HAP-1 (cell line): ENCODE data around the gene AP3D1.

Experiments used
- DNase-seq, 2 experiments: peaks; one replicate each; pipeline ENCODE4 v3.0.0-alpha.2; 2016 to 2020; ENCODE audit warnings: low spot score in 2 of 2
- H3K27me3 ChIP-seq: fragments of 250-450 bp; sonication (Bioruptor Pico); 2 replicates; pipeline ENCODE4 v1.5.1; 2020; ENCODE audit warnings: low read depth, mild to moderate bottlenecking, moderate library complexity
- H3K36me3 ChIP-seq: fragments of 250-450 bp; sonication (Bioruptor Pico); replicated peaks from 2 replicates; pipeline ENCODE4 v1.5.1; 2020; ENCODE audit warnings: mild to moderate bottlenecking
- H3K4me1 ChIP-seq: fragments of 250-450 bp; sonication (Bioruptor Pico); 2 replicates; pipeline ENCODE4 v1.5.1; 2020; ENCODE audit warnings: mild to moderate bottlenecking
- H3K4me3 ChIP-seq: fragments of 250-450 bp; sonication (Bioruptor Pico); 2 replicates; pipeline ENCODE4 v1.5.1; 2020; ENCODE audit warnings: mild to moderate bottlenecking, moderate library complexity
- H3K9me3 ChIP-seq: fragments of 250-450 bp; sonication (Bioruptor Pico); 2 replicates; pipeline ENCODE4 v1.5.1; 2020; ENCODE audit warnings: mild to moderate bottlenecking, moderate library complexity
- in situ Hi-C: fragments of 300-500 bp; cut with MboI; formaldehyde crosslinking; loops from 3 replicates; pipeline ENCODE4 v1.14.3; 2020; ENCODE audit warnings: low sequenced_read_pairs, inconsistent platforms, mixed read lengths

The AP3D1 gene

DNA sequence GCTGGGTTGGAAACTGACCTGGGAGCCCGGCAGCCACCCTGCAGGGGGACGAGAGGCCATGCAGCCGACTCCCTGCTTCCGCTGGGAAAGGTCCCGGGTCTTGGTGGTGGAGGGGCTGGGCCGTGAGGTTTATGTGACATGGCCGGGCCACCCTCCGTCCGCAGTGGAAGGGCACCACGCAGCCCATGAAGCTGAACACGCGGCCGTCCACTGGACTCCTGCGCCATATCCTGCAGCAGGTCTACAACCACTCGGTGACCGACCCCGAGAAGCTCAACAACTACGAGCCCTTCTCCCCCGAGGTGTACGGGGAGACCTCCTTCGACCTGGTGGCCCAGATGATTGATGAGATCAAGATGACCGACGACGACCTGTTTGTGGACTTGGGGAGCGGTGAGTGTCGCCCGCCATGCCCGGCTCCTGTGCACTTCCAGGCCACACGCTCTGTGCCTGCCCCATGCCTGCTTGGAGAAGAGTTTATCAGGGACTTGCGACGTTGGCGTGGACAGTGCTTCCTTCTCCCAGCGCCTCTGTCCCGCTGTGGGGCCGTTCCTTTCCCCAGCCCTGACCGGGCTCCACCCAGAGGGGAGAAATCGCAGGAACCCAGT lies 39.6 kb upstream of the AP3D1 start:
- Histone ChIP-seq H3K4me3 (no peak overlapping the region), H3K27me3 (no peaks in the 10 kb centered on the region), H3K9me3 (no peaks in the 10 kb centered on the region), H3K36me3 (peaks cover 64% of the 10 kb centered on the region), H3K4me1 (no peaks in the 10 kb centered on the region)
- no peak for DNase-seq
- in situ Hi-C loops: no loop called here

- Histone ChIP-seq H3K27me3 (no peaks in the 10 kb centered on the region), H3K36me3 (peaks cover 60% of the 10 kb centered on the region), H3K9me3 (no peaks in the 10 kb centered on the region), H3K4me1 (no peaks in the 10 kb centered on the region), H3K4me3 (no peak overlapping the region)
- no peak for DNase-seq
- in situ Hi-C loops: no loop called here
Measured at GRCh38 chr19:2189880-2190279, 38.5 kb upstream of the AP3D1 start.

DNA sequence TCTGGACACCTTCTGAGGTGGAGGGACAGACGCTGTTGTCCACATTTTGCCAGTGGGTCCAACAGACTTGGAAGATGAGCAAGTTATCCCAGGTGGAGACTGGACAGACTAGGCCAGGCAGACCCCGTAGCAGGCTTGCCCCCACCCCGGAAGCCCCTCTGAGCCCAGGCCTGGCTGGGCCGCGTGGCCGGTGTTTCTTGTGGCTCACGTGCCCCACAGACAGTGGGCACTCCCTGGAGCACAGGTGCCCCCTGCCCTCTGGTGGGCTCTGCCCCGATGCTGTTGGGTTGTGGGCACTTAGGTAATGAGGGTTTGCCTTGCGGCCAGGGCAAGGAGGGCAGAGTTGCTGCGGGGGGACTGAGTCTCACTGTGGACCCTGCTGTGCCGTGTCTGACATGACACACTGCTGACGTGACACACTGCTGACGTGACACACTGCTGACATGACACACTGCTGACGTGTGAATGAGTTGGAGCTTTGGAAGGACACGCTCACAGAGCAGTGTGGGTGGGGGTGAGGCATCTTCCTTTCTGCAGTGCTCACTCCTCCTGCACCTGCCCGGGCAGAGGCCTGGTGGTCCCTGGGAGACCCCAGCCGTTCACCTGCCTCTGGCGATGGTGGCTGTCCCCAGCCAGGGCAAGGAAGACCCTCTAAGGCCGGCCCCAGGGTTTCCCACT lies 37.5 kb upstream of the AP3D1 start:
- Histone ChIP-seq H3K36me3 (peaks cover 63% of the 10 kb centered on the region), H3K9me3 (no peaks in the 10 kb centered on the region), H3K27me3 (no peaks in the 10 kb centered on the region), H3K4me1 (no peaks in the 10 kb centered on the region), H3K4me3 (no peak overlapping the region)
- DNase-seq: no peak
- in situ Hi-C loops: no loop called here

DNA sequence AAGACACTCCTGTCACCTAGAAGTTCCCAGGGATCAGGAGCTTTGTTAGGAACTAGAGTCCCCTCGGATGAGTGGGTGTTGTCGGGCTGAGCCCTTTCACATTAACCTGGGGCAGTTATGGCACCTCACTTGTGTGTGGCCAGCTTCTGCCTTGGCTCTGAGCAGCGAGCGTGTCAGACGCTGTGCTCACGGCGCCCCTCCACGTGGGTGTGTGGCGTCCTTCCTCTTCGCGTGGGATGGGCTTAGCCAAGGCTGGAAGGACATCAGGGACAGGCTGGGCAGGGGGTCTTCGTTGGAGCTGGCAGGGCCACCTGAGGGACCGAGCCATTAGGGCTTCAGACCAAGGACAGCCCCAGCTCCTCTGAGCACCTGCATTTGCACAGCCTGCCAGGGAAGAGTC lies 35.8 kb upstream of the AP3D1 start:
- DNase-seq: no peak
- Histone ChIP-seq H3K4me1 (no peaks in the 10 kb centered on the region), H3K36me3 (peaks cover 67% of the 10 kb centered on the region), H3K27me3 (no peaks in the 10 kb centered on the region), H3K4me3 (no peak overlapping the region), H3K9me3 (no peaks in the 10 kb centered on the region)
- in situ Hi-C loops: no loop called here

- peaks cover 60% of the 10 kb centered on the region for H3K36me3 ChIP-seq
- no peaks in the 10 kb centered on the region for H3K27me3 ChIP-seq
- H3K9me3 ChIP-seq: no peaks in the 10 kb centered on the region
- no peaks in the 10 kb centered on the region for H3K4me1 ChIP-seq
- no peak for DNase-seq
- H3K4me3 ChIP-seq: no peak overlapping the region
- in situ Hi-C loops: no loop called here
Measured at GRCh38 chr19:2186071-2186846, 34.9 kb upstream of the AP3D1 start.

- Histone ChIP-seq H3K36me3 (peaks cover 59% of the 10 kb centered on the region), H3K4me1 (no peaks in the 10 kb centered on the region), H3K27me3 (no peaks in the 10 kb centered on the region), H3K4me3 (no peak overlapping the region), H3K9me3 (no peaks in the 10 kb centered on the region)
- in situ Hi-C loops: no loop called here
- no peak for DNase-seq
Measured at GRCh38 chr19:2185734-2186070, 34.3 kb upstream of the AP3D1 start.

- no peaks in the 10 kb centered on the region for H3K27me3 ChIP-seq
- in situ Hi-C loops: no loop called here
- no peak overlapping the region for H3K4me3 ChIP-seq
- H3K36me3 ChIP-seq: peaks cover 53% of the 10 kb centered on the region
- DNase-seq: no peak
- no peaks in the 10 kb centered on the region for H3K4me1 ChIP-seq
- no peaks in the 10 kb centered on the region for H3K9me3 ChIP-seq
Measured at GRCh38 chr19:2184422-2184975, 33.1 kb upstream of the AP3D1 start.

GRCh38 chr19:2181633-2181997 lies 30.2 kb upstream of the AP3D1 start:
- Histone ChIP-seq H3K36me3 (peaks cover 36% of the 10 kb centered on the region), H3K4me1 (no peaks in the 10 kb centered on the region), H3K27me3 (no peaks in the 10 kb centered on the region), H3K4me3 (no peak overlapping the region), H3K9me3 (no peaks in the 10 kb centered on the region)
- no peak for DNase-seq
- in situ Hi-C loops: no loop called here

DNA sequence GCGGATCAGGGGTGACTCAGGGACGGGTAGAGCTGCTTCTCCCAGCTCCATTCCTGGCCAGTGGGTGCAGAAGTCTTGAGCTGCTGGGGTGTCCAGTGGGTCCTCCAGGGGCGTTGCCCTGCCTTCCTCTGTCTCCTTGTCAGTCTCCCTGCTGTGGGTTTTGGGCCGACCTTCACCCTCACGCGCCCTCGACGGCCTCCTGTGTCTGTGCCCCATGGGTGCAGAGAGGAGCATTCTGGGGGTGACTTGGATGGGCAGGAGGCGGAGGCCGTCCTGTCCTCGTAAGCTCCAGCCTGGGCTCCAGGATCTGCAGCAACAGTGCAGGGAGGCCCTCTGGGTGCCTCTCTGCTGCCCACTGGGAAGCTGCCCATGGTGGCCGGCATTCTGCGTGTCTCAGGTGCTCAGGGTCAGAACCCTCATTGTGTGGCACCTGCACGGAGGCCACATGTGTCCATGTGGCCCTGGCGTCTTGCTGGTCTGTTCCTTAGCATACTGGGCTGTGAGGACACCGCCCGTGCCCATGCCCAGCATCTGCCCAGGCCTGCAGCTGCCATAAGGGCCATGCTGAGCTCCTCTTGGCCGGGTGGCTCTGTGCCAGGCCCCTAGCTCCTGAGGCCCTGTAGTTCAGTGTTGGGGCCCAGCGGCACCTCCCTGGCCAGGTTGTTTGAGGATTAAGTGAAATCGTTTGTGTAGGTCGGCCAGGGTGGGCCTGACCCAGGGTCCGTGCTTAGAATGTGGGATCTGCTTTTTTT lies 29.7 kb upstream of the AP3D1 start:
- H3K36me3 ChIP-seq: peaks cover 30% of the 10 kb centered on the region
- no peak overlapping the region for H3K4me3 ChIP-seq
- no peaks in the 10 kb centered on the region for H3K4me1 ChIP-seq
- in situ Hi-C loops: no loop called here
- DNase-seq: no peak
- H3K9me3 ChIP-seq: no peaks in the 10 kb centered on the region
- H3K27me3 ChIP-seq: no peaks in the 10 kb centered on the region

- DNase-seq: no peak
- H3K9me3 ChIP-seq: no peaks in the 10 kb centered on the region
- no peak overlapping the region for H3K4me3 ChIP-seq
- in situ Hi-C loops: no loop called here
- no peaks in the 10 kb centered on the region for H3K27me3 ChIP-seq
- no peaks in the 10 kb centered on the region for H3K4me1 ChIP-seq
- peaks cover 29% of the 10 kb centered on the region for H3K36me3 ChIP-seq
Measured at GRCh38 chr19:2180114-2180513, 28.7 kb upstream of the AP3D1 start.

DNA sequence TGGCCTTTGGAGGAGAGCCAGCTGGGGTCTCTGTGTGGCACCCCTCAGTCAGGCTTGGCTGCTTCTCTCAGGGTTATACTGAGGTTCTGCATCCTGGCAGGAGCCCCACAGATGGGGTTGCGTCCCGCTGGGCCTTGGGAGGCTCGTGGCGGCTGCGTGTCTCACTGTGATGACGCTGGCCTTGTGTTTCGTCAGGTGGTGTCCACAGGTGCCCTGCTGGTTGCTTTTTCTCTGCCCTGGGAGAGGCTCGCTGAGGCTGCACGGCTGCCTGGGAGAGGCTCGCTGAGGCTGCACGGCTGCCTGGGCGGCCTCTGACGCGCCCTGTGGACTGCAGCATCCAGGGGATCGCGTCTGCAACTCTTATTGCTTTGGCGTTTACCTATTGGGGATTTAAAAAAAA lies 27.7 kb upstream of the AP3D1 start:
- peaks cover 26% of the 10 kb centered on the region for H3K36me3 ChIP-seq
- no peak for DNase-seq
- H3K4me1 ChIP-seq: no peaks in the 10 kb centered on the region

DNA sequence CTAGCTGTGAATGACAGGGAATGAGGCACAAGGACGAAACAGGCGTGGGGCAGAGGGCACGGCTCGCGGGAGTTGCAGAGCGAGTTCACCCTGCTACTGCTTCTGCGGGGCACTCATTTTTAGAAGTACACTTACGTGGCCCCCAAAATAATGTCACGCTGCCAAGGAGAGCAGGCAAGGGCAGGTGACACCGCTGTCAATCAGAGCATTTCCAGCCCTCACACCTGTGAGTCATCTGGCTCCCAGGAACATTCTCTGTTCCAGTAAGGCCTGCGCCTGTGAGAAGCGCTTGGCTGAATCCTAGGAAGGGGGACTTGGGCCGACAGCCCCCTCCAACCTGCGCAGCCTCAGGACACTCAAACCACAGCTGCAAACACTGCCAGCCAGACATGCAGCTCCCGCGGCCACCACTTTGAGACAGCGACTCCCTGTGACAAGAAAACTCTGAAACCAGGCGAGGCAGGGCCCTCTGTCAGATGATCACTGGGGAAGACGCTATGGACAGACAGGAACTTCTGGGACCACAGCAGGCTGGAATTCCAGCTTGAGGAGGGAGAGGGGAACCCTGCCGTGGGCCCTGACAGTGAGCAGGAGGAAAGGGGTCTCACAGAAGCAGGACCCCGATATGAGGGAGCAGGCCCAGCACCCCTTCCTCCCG lies 25.1 kb upstream of the AP3D1 start:
- DNase-seq: no peak
- in situ Hi-C loops: no loop called here
- Histone ChIP-seq H3K9me3 (no peaks in the 10 kb centered on the region), H3K27me3 (no peaks in the 10 kb centered on the region), H3K4me1 (no peaks in the 10 kb centered on the region), H3K4me3 (no peak overlapping the region), H3K36me3 (peaks cover 15% of the 10 kb centered on the region)

More for the DNA sequence above, 27.7 kb upstream of the AP3D1 start:
- Histone ChIP-seq H3K9me3 (no peaks in the 10 kb centered on the region), H3K27me3 (no peaks in the 10 kb centered on the region), H3K4me3 (no peak overlapping the region)
- in situ Hi-C loops: no loop called here

DNA sequence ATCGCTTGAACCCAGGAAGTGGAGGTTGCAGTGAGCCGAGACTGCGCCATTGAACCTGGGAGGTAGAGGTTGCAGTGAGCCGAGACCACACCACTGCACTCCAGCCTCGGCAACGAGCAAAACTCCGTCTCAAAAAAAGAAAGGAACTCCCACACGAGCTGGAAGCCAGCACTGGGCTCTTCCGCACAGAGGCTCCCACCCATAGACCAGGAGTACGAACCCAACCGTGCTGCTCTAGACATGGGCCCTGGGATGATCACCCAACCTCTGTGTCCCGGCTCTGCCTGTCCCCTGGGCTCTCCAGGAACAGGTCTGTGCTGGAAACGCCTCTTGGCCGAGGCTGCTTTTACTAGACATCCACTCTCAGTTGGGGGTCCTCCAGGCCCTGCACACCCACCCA lies 24.4 kb upstream of the AP3D1 start:
- Histone ChIP-seq H3K4me1 (peaks cover 3% of the 10 kb centered on the region; the same call in 1 of the 2 replicates), H3K4me3 (no peak overlapping the region), H3K27me3 (no peaks in the 10 kb centered on the region), H3K36me3 (peaks cover 10% of the 10 kb centered on the region), H3K9me3 (no peaks in the 10 kb centered on the region)
- in situ Hi-C loops: no loop called here
- no peak for DNase-seq
